IPS-11a (cell line): ENCODE results near the gene HDHD5.

Experiments
- H3K4me3 ChIP-seq: one replicate; pipeline ENCODE4 v1.5.1; 2013; ENCODE audit warnings: low read depth, low read length, control low read depth

Gene HDHD5

GRCh38 chr22:17158568-17159503 lies at the start of gene HDHD5:
Gene HDHD5 (minus strand): TSS chr22:17159277. CDS start chr22:17159251, 26 bp downstream.
- H3K4me3 ChIP-seq, result peak within 1 kb of the TSS; percentile 62

- no peak overlapping the region for H3K4me3 ChIP-seq
These were observed 46.4 kb upstream of the HDHD5 start for GRCh38 chr22:17205432-17205831.

- no peak overlapping the region for H3K4me3 ChIP-seq
These were observed 42.3 kb upstream of the HDHD5 start for GRCh38 chr22:17201285-17201945.

- peak overlapping the region; percentile 54 for H3K4me3 ChIP-seq
These were observed 40.1 kb upstream of the HDHD5 start for GRCh38 chr22:17199003-17199731.

GRCh38 chr22:17198170-17199002 lies 39.3 kb upstream of the HDHD5 start:
- peak overlapping the region; percentile 54 for H3K4me3 ChIP-seq

GRCh38 chr22:17194213-17194612 lies 35.1 kb upstream of the HDHD5 start:
- no peak overlapping the region for H3K4me3 ChIP-seq

- no peak overlapping the region for H3K4me3 ChIP-seq
These were observed 33.1 kb upstream of the HDHD5 start for GRCh38 chr22:17192186-17192585.

GRCh38 chr22:17191163-17191784 lies 32.2 kb upstream of the HDHD5 start:
- H3K4me3 ChIP-seq, result no peak overlapping the region

- no peak overlapping the region for H3K4me3 ChIP-seq
These were observed 31.6 kb upstream of the HDHD5 start for GRCh38 chr22:17190702-17191101.

GRCh38 chr22:17176715-17177114 lies 17.6 kb upstream of the HDHD5 start:
- H3K4me3 ChIP-seq, result no peak overlapping the region

GRCh38 chr22:17172029-17172833 lies 13.2 kb upstream of the HDHD5 start:
- H3K4me3 ChIP-seq, result peak overlapping the region; percentile 61

GRCh38 chr22:17171153-17172028 lies 12.3 kb upstream of the HDHD5 start:
- peak overlapping the region; percentile 61 for H3K4me3 ChIP-seq

GRCh38 chr22:17167486-17167885 lies 8.4 kb upstream of the HDHD5 start:
- no peak overlapping the region for H3K4me3 ChIP-seq

GRCh38 chr22:17164392-17165024 lies 5.4 kb upstream of the HDHD5 start:
- no peak overlapping the region for H3K4me3 ChIP-seq

- no peak overlapping the region for H3K4me3 ChIP-seq
These were observed 3.7 kb upstream of the HDHD5 start for GRCh38 chr22:17162731-17163130.

- H3K4me3 ChIP-seq, result no peak overlapping the region
These were observed 2.9 kb upstream of the HDHD5 start for GRCh38 chr22:17161991-17162390.

GRCh38 chr22:17159504-17159951 lies 451 bp upstream of the HDHD5 start:
- peak overlapping the region; percentile 33 for H3K4me3 ChIP-seq

GRCh38 chr22:17158176-17158567 lies 905 bp downstream of the HDHD5 start:
- H3K4me3 ChIP-seq, result peak overlapping the region; percentile 62
